HepG2 (cell line): ENCODE results near the gene LEUTX. TPM values are rescaled to one million over a fixed set of nuclear protein-coding genes. Genes with fewer than 3 reads are reported as not detected.

Source experiments
- ATAC-seq: fragments of 200-7000 bp; cut with Tn5 transposase; 3 replicates; pipeline ENCODE4 v1.9.1; 2020; ENCODE audit warnings: mild to moderate bottlenecking, moderate library complexity
- BruUV-seq: library from RNA; stranded (reverse); fragments of 400-500 nt; replicated peaks from 2 replicates; lab custom pipeline; 2021; lab: Mats Ljungman, UMichigan
- CTCF ChIA-PET: fragments of 300-600 bp; formaldehyde crosslinking; extraction: SDS; loops from one replicate; lab custom pipeline; 2021; ENCODE audit warnings: low total read pairs, inconsistent platforms, low intra/inter-chr PET ratio; lab: Yijun Ruan, JAX
- POLR2A ChIA-PET: fragments of 350-600 bp; sonication (Branson Sonifier 250); formaldehyde crosslinking; loops from one replicate; lab custom pipeline; 2020; ENCODE audit warnings: antibody characterized with exemption, inconsistent platforms; lab: Yijun Ruan, JAX
- DNase-seq: peaks from one replicate; pipeline ENCODE4 v3.0.0-alpha.2; 2015; ENCODE audit warnings: low spot score
- FAIRE-seq: peaks from 3 replicates; lab custom pipeline; 2011; peaks lifted over from hg19 to GRCh38; lab: Jason Lieb, UNC
- H2AFZ ChIP-seq: one replicate; pipeline ENCODE4 v1.6.1; 2011; ENCODE audit warnings: low read length, inconsistent platforms
- H3K27ac ChIP-seq: fragments of 300-600 bp; 3 replicates; pipeline ENCODE4 v1.8.0; 2011; ENCODE audit warnings: mixed run types, mild to moderate bottlenecking, mixed read lengths, low read length, inconsistent platforms; ENCODE audit not compliant: insufficient read depth; ENCODE audit errors: extremely low read length
- H3K27me3 ChIP-seq, 2 experiments: fragments of 200-600 bp in 1 of 2; 2 replicates in 1 of 2; 3 replicates in 1 of 2; pipeline versions ENCODE4 v1.6.0 to v1.8.0; 2011; ENCODE audit warnings: low read length in 2 of 2, mild to moderate bottlenecking in 2 of 2, moderate library complexity in 2 of 2, inconsistent platforms in 1 of 2; ENCODE audit not compliant: insufficient read depth in 2 of 2, control insufficient read depth in 1 of 2
- H3K36me3 ChIP-seq, 2 experiments: fragments of 200-600 bp in 1 of 2; replicated peaks in 1 of 2; 2 replicates in 1 of 2; 3 replicates in 1 of 2; pipeline versions ENCODE4 v1.5.1 to v1.8.0; 2011; ENCODE audit warnings: low read length in 2 of 2, inconsistent platforms in 1 of 2; ENCODE audit not compliant: insufficient read depth in 2 of 2, control insufficient read depth in 1 of 2
- H3K4me1 ChIP-seq: 2 replicates; pipeline ENCODE4 v1.5.1; 2012; ENCODE audit warnings: low read length, inconsistent platforms; ENCODE audit not compliant: insufficient read depth
- H3K4me2 ChIP-seq: 2 replicates; pipeline ENCODE4 v1.6.0; 2011; ENCODE audit warnings: low read depth, low read length, inconsistent platforms
- H3K4me3 ChIP-seq, 3 experiments: fragments of 200-600 bp in 1 of 3; sonication (generic), shearing (Covaris generic) in 1 of 3; replicated peaks in 1 of 3; 2 replicates each; pipeline ENCODE4 v1.5.1; 2011 to 2016; ENCODE audit warnings: low read length in 3 of 3, inconsistent platforms in 2 of 3, low read depth in 2 of 3, mild to moderate bottlenecking in 2 of 3, control low read depth in 1 of 3, mixed read lengths in 1 of 3; ENCODE audit not compliant: insufficient read depth in 1 of 3
- H3K79me2 ChIP-seq: one replicate; pipeline ENCODE4 v1.6.1; 2011; ENCODE audit warnings: low read length, inconsistent platforms; ENCODE audit not compliant: insufficient read depth
- H3K9ac ChIP-seq: 2 replicates; pipeline ENCODE4 v1.6.0; 2011; ENCODE audit warnings: mild to moderate bottlenecking, low read depth, low read length, inconsistent platforms; ENCODE audit not compliant: insufficient read depth
- H3K9me3 ChIP-seq: 2 replicates; pipeline ENCODE4 v1.5.1; 2012; ENCODE audit warnings: mild to moderate bottlenecking, low read length
- H4K20me1 ChIP-seq: 2 replicates; pipeline ENCODE4 v1.6.0; 2011; ENCODE audit warnings: inconsistent platforms, mild to moderate bottlenecking, low read length, moderate library complexity; ENCODE audit not compliant: insufficient read depth
- CEBPG ChIP-seq: IDR thresholded peaks from 2 replicates; pipeline ENCODE4 v1.6.1; 2016
- EHMT2 ChIP-seq: fragments of 200-600 bp; sonication (generic); IDR thresholded peaks from 2 replicates; pipeline ENCODE4 v1.7.0; 2017; ENCODE audit warnings: antibody characterized with exemption, low read depth, low read length, borderline replicate concordance
- KLF15 ChIP-seq: sonication (generic); formaldehyde crosslinking; IDR thresholded peaks from 2 replicates; pipeline ENCODE4 v1.8.1; 2023; ENCODE audit warnings: borderline replicate concordance, mild to moderate bottlenecking, inconsistent platforms, missing genetic modification reagents, mixed read lengths
- SIX1 ChIP-seq: sonication (generic); formaldehyde crosslinking; IDR thresholded peaks from 2 replicates; pipeline ENCODE4 v1.4.0; 2020; ENCODE audit warnings: missing genetic modification reagents, borderline replicate concordance
- XRCC5 ChIP-seq: fragments of 200-400 bp; formaldehyde crosslinking; optimal IDR thresholded peaks from 2 replicates; pipeline ENCODE3; 2017; ENCODE audit warnings: mild to moderate bottlenecking, low read length
- ZMAT3 ChIP-seq: sonication (generic); formaldehyde crosslinking; conservative IDR thresholded peaks from 2 replicates; pipeline ENCODE4 v1.7.0; 2021; ENCODE audit warnings: missing genetic modification reagents
- ZNF205 ChIP-seq: IDR thresholded peaks from 2 replicates; pipeline ENCODE4 v1.6.1; 2018; ENCODE audit warnings: missing biosample characterization, missing genetic modification reagents
- ZNF598 ChIP-seq: sonication (generic); formaldehyde crosslinking; IDR thresholded peaks from 2 replicates; pipeline ENCODE4 v1.5.1; 2020; ENCODE audit warnings: mild to moderate bottlenecking, missing genetic modification reagents, borderline replicate concordance
- WGBS: methylation state at CpG from one replicate; pipeline ENCODE4 v1.1.6; 2017; ENCODE audit warnings: low lambda C conversion rate; 5-methylcytosine and 5-hydroxymethylcytosine counted together
- in situ Hi-C: cut with HindIII; loops from 2 replicates; pipeline ENCODE4 v1.10.0; 2017; ENCODE audit warnings: low pct_unique_long_range_greater_than_20kb; ENCODE audit not compliant: extremely low pct_ligation_motif_present
- intact Hi-C: fragments of 100-400 bp; cut with micrococcal nuclease; formaldehyde crosslinking; loops from one replicate; pipeline ENCODE4 v1.10.0; 2022; ENCODE audit not compliant: unreplicated experiment
- polyA plus RNA-seq, 8 experiments: library from polyadenylated mRNA; depleted of rRNA in 3 of 8; stranded (reverse) in 7 of 8; unstranded in 1 of 8; fragments of >200 nt; fragmentation: Illumina TruSeq in 4 of 8; extraction: Trizol in 4 of 8; gene quantifications; 2 replicates each; pipeline versions ENCODE4 v1.2.1 to v1.2.3, GENCODE V29; 2011 to 2016; ENCODE audit warnings: low read depth in 4 of 8, missing spikeins in 1 of 8, mixed read lengths in 1 of 8; ENCODE audit not compliant: insufficient read depth in 1 of 8
- total RNA-seq, 5 experiments: library from RNA; depleted of rRNA; stranded (reverse); fragments of >200 nt; fragmentation: Illumina TruSeq; extraction: Trizol; gene quantifications; 2 replicates each; pipeline ENCODE4 v1.2.3, GENCODE V29; 2016; ENCODE audit warnings: low read depth in 1 of 5
- TF ChIP-seq, protein P1 (sequence below): sonication (generic); formaldehyde crosslinking; IDR thresholded peaks from 2 replicates; pipeline ENCODE4 v1.9.0; 2021; ENCODE audit warnings: missing genetic modification reagents, mild to moderate bottlenecking, borderline replicate concordance
- TF ChIP-seq, protein P2 (sequence below): sonication (generic); formaldehyde crosslinking; IDR thresholded peaks from 2 replicates; pipeline ENCODE4 v1.9.0; 2021; ENCODE audit warnings: missing genetic modification reagents, borderline replicate concordance
- TF ChIP-seq, protein P3 (sequence below): sonication (generic); formaldehyde crosslinking; IDR thresholded peaks from 2 replicates; pipeline ENCODE4 v1.5.1; 2020; ENCODE audit warnings: mild to moderate bottlenecking, missing genetic modification reagents, moderate library complexity
- TF ChIP-seq, protein P4 (sequence below): IDR thresholded peaks from 2 replicates; pipeline ENCODE4 v1.6.1; 2018; ENCODE audit warnings: missing genetic modification reagents, mild to moderate bottlenecking, missing compliant biosample characterization

The LEUTX gene
- total and polyA plus RNA-seq, 2 of the 13 experiments (the other 11 are each of a cell fraction or from before 2014, with no cell fraction given) = not detected

DNA sequence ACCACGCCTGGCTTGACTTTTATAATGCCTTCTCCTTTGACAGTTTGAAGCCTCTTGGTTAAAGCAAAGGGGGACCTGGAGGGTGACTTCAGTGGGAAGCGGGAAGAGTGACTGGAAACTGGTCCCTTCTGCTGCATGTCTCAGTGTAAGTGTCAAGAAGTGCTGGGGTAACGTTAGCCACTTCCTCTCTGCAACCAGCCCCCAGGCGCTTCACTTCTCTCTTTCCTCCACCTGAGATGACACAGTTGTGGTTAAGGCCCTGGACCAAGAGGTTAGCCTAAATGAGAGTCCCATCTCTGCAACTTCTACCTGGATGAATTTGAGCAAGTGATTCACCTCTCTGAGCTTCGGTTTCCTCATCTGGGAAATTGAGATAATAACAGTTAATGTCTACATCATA, 16.3 kb downstream of the LEUTX start:
- CTCF ChIA-PET = no interaction called here

More for the DNA sequence above, 16.3 kb downstream of the LEUTX start:
- intact Hi-C loops = no loop called here
- H3K27ac ChIP-seq = no peak overlapping the region
- in situ Hi-C loops = no loop called here
- ATAC-seq (no peak), DNase-seq (no peak), FAIRE-seq (no peak)
- H3K9me3 ChIP-seq = no peaks in the 10 kb centered on the region
- no peaks in the 10 kb centered on the region; a peak in 1 of 5 replicates for H3K27me3 ChIP-seq
- H3K4me1 ChIP-seq = no peaks in the 10 kb centered on the region
- no peak overlapping the region for H2AFZ ChIP-seq
- 26% methylated on average over 4 of the region's 5 CpGs for WGBS
- H3K79me2 ChIP-seq = no peaks in the 10 kb centered on the region
- no peaks in the 10 kb centered on the region for H3K36me3 ChIP-seq
- no peak overlapping the region for H3K4me3 ChIP-seq
- TF ChIP-seq EHMT2 (no peak), XRCC5 (no peak), CEBPG (CRISPR knock-in tag) (no peak), ZMAT3 (CRISPR knock-in tag) (no peak), KLF15 (no peak), SIX1 (CRISPR knock-in tag) (no peak), ZNF598 (CRISPR knock-in tag) (no peak), ZNF205 (CRISPR knock-in tag) (no peak)
- TF ChIP-seq, protein P1, sequence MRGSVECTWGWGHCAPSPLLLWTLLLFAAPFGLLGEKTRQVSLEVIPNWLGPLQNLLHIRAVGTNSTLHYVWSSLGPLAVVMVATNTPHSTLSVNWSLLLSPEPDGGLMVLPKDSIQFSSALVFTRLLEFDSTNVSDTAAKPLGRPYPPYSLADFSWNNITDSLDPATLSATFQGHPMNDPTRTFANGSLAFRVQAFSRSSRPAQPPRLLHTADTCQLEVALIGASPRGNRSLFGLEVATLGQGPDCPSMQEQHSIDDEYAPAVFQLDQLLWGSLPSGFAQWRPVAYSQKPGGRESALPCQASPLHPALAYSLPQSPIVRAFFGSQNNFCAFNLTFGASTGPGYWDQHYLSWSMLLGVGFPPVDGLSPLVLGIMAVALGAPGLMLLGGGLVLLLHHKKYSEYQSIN (CRISPR knock-in tag) = no peak
- TF ChIP-seq, protein P2, sequence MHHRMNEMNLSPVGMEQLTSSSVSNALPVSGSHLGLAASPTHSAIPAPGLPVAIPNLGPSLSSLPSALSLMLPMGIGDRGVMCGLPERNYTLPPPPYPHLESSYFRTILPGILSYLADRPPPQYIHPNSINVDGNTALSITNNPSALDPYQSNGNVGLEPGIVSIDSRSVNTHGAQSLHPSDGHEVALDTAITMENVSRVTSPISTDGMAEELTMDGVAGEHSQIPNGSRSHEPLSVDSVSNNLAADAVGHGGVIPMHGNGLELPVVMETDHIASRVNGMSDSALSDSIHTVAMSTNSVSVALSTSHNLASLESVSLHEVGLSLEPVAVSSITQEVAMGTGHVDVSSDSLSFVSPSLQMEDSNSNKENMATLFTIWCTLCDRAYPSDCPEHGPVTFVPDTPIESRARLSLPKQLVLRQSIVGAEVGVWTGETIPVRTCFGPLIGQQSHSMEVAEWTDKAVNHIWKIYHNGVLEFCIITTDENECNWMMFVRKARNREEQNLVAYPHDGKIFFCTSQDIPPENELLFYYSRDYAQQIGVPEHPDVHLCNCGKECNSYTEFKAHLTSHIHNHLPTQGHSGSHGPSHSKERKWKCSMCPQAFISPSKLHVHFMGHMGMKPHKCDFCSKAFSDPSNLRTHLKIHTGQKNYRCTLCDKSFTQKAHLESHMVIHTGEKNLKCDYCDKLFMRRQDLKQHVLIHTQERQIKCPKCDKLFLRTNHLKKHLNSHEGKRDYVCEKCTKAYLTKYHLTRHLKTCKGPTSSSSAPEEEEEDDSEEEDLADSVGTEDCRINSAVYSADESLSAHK (CRISPR knock-in tag) = no peak
- TF ChIP-seq, protein P3, sequence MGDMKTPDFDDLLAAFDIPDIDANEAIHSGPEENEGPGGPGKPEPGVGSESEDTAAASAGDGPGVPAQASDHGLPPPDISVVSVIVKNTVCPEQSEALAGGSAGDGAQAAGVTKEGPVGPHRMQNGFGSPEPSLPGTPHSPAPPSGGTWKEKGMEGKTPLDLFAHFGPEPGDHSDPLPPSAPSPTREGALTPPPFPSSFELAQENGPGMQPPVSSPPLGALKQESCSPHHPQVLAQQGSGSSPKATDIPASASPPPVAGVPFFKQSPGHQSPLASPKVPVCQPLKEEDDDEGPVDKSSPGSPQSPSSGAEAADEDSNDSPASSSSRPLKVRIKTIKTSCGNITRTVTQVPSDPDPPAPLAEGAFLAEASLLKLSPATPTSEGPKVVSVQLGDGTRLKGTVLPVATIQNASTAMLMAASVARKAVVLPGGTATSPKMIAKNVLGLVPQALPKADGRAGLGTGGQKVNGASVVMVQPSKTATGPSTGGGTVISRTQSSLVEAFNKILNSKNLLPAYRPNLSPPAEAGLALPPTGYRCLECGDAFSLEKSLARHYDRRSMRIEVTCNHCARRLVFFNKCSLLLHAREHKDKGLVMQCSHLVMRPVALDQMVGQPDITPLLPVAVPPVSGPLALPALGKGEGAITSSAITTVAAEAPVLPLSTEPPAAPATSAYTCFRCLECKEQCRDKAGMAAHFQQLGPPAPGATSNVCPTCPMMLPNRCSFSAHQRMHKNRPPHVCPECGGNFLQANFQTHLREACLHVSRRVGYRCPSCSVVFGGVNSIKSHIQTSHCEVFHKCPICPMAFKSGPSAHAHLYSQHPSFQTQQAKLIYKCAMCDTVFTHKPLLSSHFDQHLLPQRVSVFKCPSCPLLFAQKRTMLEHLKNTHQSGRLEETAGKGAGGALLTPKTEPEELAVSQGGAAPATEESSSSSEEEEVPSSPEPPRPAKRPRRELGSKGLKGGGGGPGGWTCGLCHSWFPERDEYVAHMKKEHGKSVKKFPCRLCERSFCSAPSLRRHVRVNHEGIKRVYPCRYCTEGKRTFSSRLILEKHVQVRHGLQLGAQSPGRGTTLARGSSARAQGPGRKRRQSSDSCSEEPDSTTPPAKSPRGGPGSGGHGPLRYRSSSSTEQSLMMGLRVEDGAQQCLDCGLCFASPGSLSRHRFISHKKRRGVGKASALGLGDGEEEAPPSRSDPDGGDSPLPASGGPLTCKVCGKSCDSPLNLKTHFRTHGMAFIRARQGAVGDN (CRISPR knock-in tag) = no peak
- TF ChIP-seq, protein P4, sequence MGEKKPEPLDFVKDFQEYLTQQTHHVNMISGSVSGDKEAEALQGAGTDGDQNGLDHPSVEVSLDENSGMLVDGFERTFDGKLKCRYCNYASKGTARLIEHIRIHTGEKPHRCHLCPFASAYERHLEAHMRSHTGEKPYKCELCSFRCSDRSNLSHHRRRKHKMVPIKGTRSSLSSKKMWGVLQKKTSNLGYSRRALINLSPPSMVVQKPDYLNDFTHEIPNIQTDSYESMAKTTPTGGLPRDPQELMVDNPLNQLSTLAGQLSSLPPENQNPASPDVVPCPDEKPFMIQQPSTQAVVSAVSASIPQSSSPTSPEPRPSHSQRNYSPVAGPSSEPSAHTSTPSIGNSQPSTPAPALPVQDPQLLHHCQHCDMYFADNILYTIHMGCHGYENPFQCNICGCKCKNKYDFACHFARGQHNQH (CRISPR knock-in tag) = no peak
- H4K20me1 ChIP-seq = no peaks in the 10 kb centered on the region
- H3K9ac ChIP-seq = no peak overlapping the region
- H3K4me2 ChIP-seq = no peak overlapping the region
- POLR2A ChIA-PET = no interaction called here
- no TSS peak for BruUV-seq
